ENCODE data around the gene LILRB2.
"Not testable (repeated sequence)": the region's sequence is repeated elsewhere in the genome, so short reads cannot be mapped to it uniquely, and the experiment has no call there.

LILRB2 gene

DNA sequence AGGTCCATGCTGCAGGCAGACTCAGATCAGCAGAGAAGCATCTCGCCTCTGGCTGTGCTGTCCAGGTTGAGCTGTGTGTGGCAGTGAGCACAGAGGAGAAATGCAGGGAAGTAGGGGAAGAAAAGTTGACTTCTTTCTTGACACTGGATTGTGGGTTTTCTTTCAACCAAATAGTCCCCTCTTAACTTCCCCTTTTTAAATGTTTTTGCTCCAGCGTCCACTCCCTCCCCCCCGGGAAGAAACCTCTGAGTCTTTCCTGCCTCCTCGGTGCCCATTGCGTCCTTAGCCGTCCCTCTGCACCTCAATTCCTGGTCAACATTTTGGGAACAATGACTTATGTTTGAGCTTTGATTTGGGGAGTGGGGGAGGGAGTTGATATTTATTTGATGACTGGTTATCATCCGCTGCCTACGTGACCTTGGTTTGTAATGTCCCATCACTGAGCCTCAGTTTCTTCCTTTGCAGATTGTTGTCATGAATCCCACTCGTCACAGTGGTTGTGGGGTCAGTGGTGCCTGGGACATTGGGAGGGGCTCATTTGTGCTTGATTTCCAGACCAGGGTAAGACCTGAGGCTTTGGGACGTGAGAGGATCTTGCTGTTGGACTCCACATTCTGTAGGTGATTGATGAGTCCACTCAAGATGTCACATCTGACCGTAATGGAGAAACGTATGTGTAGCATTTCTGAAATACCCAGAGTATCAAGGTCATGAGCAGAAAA lies at the start of gene LILRB2:
TSS of gene LILRB2 (minus strand) at position 104 of the 722 bp plus-strand sequence. CDS start 614 bp downstream, outside the sequence.
- no peak for DNase-seq (ENCODE audit: low read depth in 1 of 2, low spot score in 1 of 2)

- DNase-seq (ENCODE audit: low read depth in 1 of 2, low spot score in 1 of 2) = no peak
Observed at GRCh38 chr19:54329476-54330165, 48.7 kb upstream of the LILRB2 start.

DNA sequence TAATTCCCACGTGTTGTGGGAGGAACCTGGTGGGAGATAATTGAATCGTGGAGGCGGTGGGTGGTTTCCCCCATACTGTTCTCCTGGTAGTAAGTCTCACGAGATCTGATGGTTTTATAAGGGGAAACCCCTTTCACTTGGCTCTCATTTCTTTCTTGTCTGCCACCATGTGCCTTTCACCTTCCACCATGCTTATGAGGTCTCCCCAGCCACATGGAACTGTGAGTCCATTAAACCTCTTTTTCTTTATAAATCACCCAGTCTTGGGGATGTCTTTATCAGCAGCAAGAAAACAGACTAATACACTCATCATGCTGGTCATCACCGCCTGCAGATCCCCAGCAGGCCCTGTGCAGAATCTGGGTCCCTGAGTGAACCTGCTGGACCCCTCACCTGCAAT lies 47.9 kb upstream of the LILRB2 start:
- DNase-seq (ENCODE audit: low read depth in 1 of 2, low spot score in 1 of 2) = not testable (repeated sequence)

DNA sequence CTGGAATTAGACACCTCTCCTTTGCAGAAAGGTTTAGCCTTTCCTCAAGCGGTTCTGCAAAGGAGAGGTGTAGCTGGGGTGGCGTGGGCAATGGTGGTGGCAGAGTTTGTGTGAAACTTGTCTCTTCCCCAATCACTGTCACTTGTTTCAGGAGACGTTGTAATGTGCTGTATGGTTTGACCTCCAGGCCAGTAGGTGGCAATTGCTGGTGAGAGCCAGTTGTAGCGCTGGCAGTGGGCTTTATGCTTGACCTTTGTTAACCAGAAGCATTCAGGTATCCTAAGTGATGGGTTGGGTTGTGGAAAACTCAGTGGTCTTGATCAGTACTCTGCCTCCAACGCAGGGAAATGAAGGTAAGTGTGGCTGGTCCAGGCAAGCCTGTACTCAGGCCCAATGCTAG lies 44.7 kb upstream of the LILRB2 start:
- DNase-seq (ENCODE audit: low read depth in 1 of 2, low spot score in 1 of 2) = no peak

GRCh38 chr19:54325194-54325621 lies 44.3 kb upstream of the LILRB2 start:
- peak in 1 of 2 donors; percentile 8 for DNase-seq (ENCODE audit: low read depth in 1 of 2, low spot score in 1 of 2)

GRCh38 chr19:54324071-54324470 lies 43.2 kb upstream of the LILRB2 start:
- no peak for DNase-seq (ENCODE audit: low read depth in 1 of 2, low spot score in 1 of 2)

DNA sequence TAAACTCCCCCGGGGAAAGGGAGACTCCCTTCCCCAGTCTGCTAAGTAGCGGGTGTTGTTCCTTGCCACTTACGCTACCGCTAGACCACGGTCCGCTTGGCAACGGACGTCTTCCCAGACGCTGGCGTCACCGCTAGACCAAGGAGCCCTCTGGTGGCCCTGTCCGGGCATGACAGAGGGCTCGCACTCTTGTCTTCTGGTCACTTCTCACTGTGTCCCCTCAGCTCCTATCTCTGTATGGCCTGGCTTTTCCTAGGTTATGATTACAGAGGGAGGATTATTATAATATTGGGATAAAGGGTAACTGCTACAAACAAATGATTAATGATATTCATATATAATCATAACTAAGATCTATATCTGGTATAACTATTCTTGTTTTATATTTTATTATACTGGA lies 42.0 kb upstream of the LILRB2 start:
- not testable (repeated sequence) for DNase-seq (ENCODE audit: low read depth in 1 of 2, low spot score in 1 of 2)

- not testable (repeated sequence) for DNase-seq (ENCODE audit: low read depth in 1 of 2, low spot score in 1 of 2)
Observed at GRCh38 chr19:54322295-54322694, 41.4 kb upstream of the LILRB2 start.

DNA sequence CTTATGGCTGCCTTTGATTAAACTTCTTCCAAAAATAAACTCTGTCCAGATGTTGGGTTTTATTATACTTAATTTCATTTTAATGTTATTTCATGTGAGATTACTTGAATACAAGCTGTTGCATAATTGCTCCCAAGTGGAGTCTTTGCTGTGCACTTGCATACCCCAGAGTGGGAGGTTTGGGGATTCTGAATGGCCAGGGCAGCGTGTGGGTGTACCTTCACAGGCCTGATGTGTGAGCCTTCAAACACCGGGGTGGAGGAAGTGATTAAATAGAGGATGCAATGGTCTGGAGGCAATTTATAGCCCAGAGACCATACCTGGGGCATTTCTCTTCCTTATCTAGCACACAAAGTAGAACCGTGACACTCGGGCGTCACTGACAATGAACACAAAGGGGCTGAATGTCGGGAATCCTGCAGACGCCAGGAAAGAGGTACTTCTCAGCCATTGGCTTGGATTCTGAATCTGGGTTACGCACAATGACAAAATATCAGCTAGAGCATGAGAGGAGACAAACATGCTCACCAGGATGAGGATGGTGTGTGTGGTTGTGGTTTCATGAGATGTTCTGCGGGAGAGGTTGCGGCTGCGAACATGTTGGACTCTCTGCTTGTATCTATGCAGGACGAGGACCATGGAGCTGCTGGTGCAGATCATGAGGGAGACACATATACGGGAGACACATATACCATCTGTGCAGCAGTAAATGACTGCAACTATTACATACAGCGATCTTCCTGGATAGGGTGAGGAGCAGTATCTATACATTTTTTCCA lies 39.2 kb upstream of the LILRB2 start:
- DNase-seq (ENCODE audit: low read depth in 1 of 2, low spot score in 1 of 2) = no peak

DNA sequence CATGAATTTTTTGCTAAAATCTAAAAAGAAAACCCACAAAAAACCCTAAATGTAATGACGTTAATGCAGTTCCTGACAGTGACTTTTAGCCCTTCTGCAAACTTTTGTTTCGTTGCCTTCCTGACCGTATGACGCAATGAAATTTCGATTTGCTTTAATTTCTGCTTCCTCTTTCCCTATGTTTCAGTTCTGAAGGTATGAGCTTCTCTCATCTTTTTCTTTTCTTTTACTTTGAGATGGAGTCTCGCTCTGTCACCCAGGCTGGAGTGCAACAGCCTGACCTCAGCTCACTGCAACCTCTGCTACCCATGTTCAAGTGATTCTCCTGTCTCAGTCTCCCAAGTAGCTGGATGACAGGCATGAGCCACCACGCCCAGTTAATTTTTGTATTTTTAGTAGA lies 38.1 kb upstream of the LILRB2 start:
- DNase-seq (ENCODE audit: low read depth in 1 of 2, low spot score in 1 of 2) = no peak

DNA sequence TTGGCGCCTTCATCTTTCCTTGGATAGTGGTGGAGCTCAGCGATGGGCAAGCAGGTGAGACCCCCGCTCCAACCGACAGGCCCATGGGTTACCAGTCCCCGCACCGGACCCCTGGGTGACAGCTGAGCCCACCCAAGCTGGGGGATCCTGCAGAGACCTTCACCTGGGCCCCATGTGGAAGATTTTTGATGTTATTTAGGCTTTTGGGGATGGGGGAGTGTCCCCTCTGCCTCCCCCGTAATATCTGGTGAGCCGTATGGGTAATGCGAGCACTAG lies 37.0 kb upstream of the LILRB2 start:
- no peak for DNase-seq (ENCODE audit: low read depth in 1 of 2, low spot score in 1 of 2)

GRCh38 chr19:54317108-54317964 lies 36.4 kb upstream of the LILRB2 start:
- DNase-seq (ENCODE audit: low read depth in 1 of 2, low spot score in 1 of 2) = no peak

- no peak for DNase-seq (ENCODE audit: low read depth in 1 of 2, low spot score in 1 of 2)
Observed at GRCh38 chr19:54316746-54317107, 35.8 kb upstream of the LILRB2 start.

DNA sequence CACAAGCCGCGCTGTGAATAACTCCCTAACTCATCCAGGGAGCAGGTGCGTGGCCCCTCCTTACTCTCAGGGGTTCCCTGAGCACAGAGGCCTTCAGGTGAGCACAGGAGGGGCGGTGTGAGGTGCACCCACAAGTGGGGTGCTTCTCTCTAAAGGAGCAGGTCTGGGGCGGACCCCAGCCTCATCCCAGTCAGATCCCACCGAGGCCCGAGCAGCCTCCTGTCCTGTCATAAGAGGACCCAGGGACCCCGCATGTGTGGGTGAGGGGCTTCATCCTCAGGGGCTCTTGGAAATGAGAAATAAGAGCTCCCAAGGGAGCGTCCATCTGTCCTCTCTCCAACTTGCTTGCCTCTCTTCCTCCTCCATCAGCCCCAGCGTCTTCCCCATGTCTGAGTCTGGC lies 35.0 kb upstream of the LILRB2 start:
- DNase-seq (ENCODE audit: low read depth in 1 of 2, low spot score in 1 of 2) = no peak

DNA sequence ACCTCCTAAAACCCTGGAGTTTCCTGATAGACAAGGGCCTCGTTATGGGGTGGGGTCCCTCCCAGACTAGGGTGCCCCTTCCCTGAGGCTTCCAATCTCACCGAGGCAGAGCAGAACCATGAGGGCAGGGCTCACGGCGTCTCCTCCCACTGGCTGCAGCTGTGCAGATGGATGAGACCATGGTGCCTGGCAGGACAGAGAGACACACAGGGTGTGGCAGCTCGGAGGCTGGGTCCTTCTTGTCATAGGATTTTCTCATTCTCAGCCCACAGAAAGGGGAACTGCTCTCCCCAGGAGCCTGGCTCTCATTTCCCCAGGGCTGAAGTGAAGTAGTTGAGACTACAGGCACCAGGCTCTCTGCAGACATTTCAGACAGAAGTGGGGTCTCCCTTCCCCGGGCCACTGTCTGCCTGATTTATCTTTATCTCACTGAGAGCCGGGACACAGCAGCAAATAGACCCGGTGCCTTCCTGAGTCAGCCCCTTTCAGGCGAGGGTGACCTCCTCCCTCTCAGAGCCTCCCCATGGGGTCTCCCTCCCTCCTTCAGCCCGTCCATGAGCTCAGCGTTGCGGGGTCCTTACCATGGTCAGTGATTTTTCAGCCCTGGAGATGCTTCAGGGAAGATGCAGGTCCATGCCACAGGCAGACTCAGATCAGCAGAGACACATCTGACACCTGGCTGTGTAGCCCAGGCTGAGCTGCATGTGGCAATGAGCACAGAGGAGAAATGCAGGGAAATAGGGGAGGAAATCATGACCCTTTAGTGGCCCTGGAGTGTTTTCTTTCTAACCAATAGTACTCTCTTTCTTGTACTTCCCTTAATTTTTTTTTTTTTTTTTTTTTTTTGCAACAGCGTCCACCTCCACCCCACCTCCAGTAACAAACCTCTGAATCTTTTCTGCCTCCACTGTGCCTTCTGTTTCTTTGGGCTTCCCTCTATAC lies 31.8 kb upstream of the LILRB2 start, which contains the start of gene LILRA5:
TSS of gene LILRA5 (minus strand) at position 731 of the 942 bp plus-strand sequence. CDS start at position 584, 147 bp downstream.
- DNase-seq (ENCODE audit: low read depth in 1 of 2, low spot score in 1 of 2) = no peak

DNA sequence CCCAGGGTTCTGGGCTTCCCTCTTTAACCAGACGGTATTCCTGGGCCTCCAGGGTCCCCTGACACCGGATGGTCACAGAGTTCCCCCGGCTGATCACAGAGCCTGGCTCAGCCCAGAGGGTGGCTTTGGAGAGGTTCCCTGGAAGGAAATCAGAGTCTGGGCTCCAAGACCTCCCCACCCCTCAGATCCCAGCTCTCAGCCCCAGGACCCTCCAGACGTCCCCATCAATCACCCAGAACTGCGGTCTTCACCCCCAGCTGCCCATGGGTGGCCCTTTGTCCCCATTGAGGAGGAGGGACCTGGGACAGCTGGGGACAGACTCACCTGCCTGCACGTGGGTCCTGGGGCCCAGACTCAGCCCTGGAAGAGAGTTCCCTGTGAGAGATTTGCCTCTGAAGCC lies 31.1 kb upstream of the LILRB2 start:
- DNase-seq (ENCODE audit: low read depth in 1 of 2, low spot score in 1 of 2) = no peak

GRCh38 chr19:54311486-54311885 lies 30.6 kb upstream of the LILRB2 start:
- DNase-seq (ENCODE audit: low read depth in 1 of 2, low spot score in 1 of 2) = no peak

DNA sequence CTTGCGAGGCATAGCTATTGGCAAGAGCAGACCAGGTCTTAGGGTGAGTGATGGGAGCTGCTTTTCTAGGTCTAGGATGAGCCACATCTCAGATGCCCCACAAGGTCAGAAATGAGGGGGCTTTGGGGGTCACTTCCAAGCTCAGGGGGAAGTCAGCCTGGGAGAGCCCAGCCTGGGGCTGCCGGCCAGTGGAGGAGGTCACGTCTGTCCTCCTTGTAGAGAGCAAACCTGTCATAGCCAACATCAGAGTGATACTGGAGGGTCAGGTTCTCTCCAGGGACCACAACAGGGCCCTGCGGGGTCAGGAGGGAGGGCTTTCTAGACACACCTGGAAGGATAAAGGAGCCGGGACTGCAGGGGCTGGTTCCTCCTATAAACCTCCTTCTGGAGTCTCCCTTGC lies 29.6 kb upstream of the LILRB2 start:
- DNase-seq (ENCODE audit: low read depth in 1 of 2, low spot score in 1 of 2) = no peak

DNA sequence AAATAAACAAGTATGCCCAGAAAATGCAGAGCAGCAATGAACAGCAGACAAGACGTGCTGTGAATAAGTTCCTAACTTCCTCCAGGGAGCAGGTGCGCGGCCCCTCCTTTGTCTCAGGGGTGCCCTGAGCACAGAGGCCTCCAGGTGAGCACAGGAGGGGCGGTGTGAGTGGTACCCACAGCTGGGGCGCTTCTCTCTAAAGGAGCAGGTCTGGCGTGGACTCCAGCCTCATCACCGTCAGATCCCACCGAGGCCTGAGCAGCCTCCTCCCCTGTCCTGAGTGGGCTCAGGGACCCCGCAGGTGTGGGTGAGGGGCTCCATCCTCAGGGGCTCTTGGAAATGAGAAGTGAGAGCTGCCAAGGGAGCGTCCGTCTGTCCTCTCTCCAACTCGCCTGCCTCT lies 28.9 kb upstream of the LILRB2 start:
- DNase-seq (ENCODE audit: low read depth in 1 of 2, low spot score in 1 of 2) = no peak

DNA sequence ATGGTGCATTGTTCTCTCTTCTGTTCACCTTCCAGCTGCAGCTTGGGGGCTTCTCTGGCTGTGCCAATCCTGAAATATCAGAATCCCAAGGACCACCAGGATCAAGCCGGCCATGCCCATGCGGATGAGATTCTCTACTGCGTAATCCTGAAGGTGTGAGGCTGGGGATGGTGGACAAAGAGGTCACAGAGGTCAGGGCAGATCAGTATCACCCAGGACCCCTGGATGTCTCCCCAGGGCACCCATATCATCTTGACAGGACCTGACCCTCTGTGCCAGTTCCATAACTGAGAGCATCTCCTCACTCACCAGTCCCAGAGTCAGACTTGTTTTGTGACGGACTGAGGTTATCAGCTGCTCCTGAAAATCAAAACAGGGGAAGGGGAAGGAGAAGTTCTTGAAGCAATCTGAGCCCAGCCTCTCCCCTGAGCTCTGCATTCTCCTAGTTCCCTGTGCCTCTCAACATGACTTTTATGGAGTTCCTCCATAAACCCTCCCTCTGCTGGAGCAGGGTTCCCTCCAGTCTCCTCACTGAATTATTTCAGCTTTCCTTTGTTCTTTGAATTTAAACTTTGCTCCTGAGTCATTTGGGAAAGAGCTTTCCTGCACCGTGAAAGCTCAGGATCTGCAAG lies 26.6 kb upstream of the LILRB2 start:
- no peak for DNase-seq (ENCODE audit: low read depth in 1 of 2, low spot score in 1 of 2)

Data from stimulated activated CD4-positive, alpha-beta T cell treated with anti-CD3 and anti-CD28 coated beads, Interleukin-15, amount 100 ng/mL, for 1 hour (primary cell).